ENCODE data around the gene EML2. TPM values are rescaled to one million over a fixed set of nuclear protein-coding genes. Genes with fewer than 3 reads are reported as not detected.

EML2 gene
- total RNA-seq, 1 donor: 13.9 TPM

GRCh38 chr19:45663800-45664199 is 24.6 kb upstream of the EML2 start:
- no peak overlapping the region for H3K4me3 ChIP-seq (ENCODE audit: low read length)
- H3K27me3 ChIP-seq (ENCODE audit: insufficient read depth, low read length): peaks cover 12% of the 10 kb centered on the region
- no peaks in the 10 kb centered on the region for H3K9me3 ChIP-seq (ENCODE audit: low read depth, low read length)
- H3K4me1 ChIP-seq (ENCODE audit: insufficient read depth, low read length): peaks cover 14% of the 10 kb centered on the region

- H3K4me1 ChIP-seq (ENCODE audit: insufficient read depth, low read length): no peaks in the 10 kb centered on the region
- no peaks in the 10 kb centered on the region for H3K9me3 ChIP-seq (ENCODE audit: low read depth, low read length)
- H3K4me3 ChIP-seq (ENCODE audit: low read length): no peak overlapping the region
These were observed 21.4 kb upstream of the EML2 start for GRCh38 chr19:45660636-45661035.

GRCh38 chr19:45659096-45659729 is 20.0 kb upstream of the EML2 start:
- H3K4me1 ChIP-seq (ENCODE audit: insufficient read depth, low read length): no peaks in the 10 kb centered on the region
- H3K4me3 ChIP-seq (ENCODE audit: low read length): no peak overlapping the region
- no peaks in the 10 kb centered on the region for H3K9me3 ChIP-seq (ENCODE audit: low read depth, low read length)
- H3K27me3 ChIP-seq (ENCODE audit: insufficient read depth, low read length): no peaks in the 10 kb centered on the region

More at GRCh38 chr19:45660636-45661035, 21.4 kb upstream of the EML2 start:
- no peaks in the 10 kb centered on the region for H3K27me3 ChIP-seq (ENCODE audit: insufficient read depth, low read length)

GRCh38 chr19:45657520-45658167 is 18.4 kb upstream of the EML2 start:
- H3K27me3 ChIP-seq (ENCODE audit: insufficient read depth, low read length): no peaks in the 10 kb centered on the region
- no peaks in the 10 kb centered on the region for H3K9me3 ChIP-seq (ENCODE audit: low read depth, low read length)
- H3K4me3 ChIP-seq (ENCODE audit: low read length): no peak overlapping the region
- H3K4me1 ChIP-seq (ENCODE audit: insufficient read depth, low read length): no peaks in the 10 kb centered on the region

GRCh38 chr19:45655073-45655472 is 15.9 kb upstream of the EML2 start:
- Histone ChIP-seq H3K9me3 (ENCODE audit: low read depth, low read length) (no peaks in the 10 kb centered on the region), H3K4me3 (ENCODE audit: low read length) (no peak overlapping the region), H3K4me1 (ENCODE audit: insufficient read depth, low read length) (no peaks in the 10 kb centered on the region), H3K27me3 (ENCODE audit: insufficient read depth, low read length) (no peaks in the 10 kb centered on the region)

GRCh38 chr19:45653634-45654033 is 14.4 kb upstream of the EML2 start:
- H3K4me1 ChIP-seq (ENCODE audit: insufficient read depth, low read length): no peaks in the 10 kb centered on the region
- no peaks in the 10 kb centered on the region for H3K9me3 ChIP-seq (ENCODE audit: low read depth, low read length)
- H3K27me3 ChIP-seq (ENCODE audit: insufficient read depth, low read length): no peaks in the 10 kb centered on the region
- no peak overlapping the region for H3K4me3 ChIP-seq (ENCODE audit: low read length)

- Histone ChIP-seq H3K4me3 (ENCODE audit: low read length) (no peak overlapping the region), H3K27me3 (ENCODE audit: insufficient read depth, low read length) (peaks cover 8% of the 10 kb centered on the region), H3K9me3 (ENCODE audit: low read depth, low read length) (no peaks in the 10 kb centered on the region), H3K4me1 (ENCODE audit: insufficient read depth, low read length) (peaks cover 7% of the 10 kb centered on the region)
These were observed 11.5 kb upstream of the EML2 start for GRCh38 chr19:45650722-45651121.

- H3K9me3 ChIP-seq (ENCODE audit: low read depth, low read length): no peaks in the 10 kb centered on the region
- no peak overlapping the region for H3K4me3 ChIP-seq (ENCODE audit: low read length)
- peaks cover 32% of the 10 kb centered on the region for H3K4me1 ChIP-seq (ENCODE audit: insufficient read depth, low read length)
- peaks cover 19% of the 10 kb centered on the region for H3K27me3 ChIP-seq (ENCODE audit: insufficient read depth, low read length)
These were observed 7.1 kb upstream of the EML2 start for GRCh38 chr19:45646345-45646698.

GRCh38 chr19:45645631-45646344 is 6.6 kb upstream of the EML2 start:
- peak overlapping the region; percentile 26 for H3K4me3 ChIP-seq (ENCODE audit: low read length)
- peaks cover 19% of the 10 kb centered on the region for H3K27me3 ChIP-seq (ENCODE audit: insufficient read depth, low read length)
- peaks cover 38% of the 10 kb centered on the region for H3K4me1 ChIP-seq (ENCODE audit: insufficient read depth, low read length)
- H3K9me3 ChIP-seq (ENCODE audit: low read depth, low read length): no peaks in the 10 kb centered on the region

- Histone ChIP-seq H3K4me3 (ENCODE audit: low read length) (peak overlapping the region; percentile 26), H3K4me1 (ENCODE audit: insufficient read depth, low read length) (peaks cover 44% of the 10 kb centered on the region), H3K27me3 (ENCODE audit: insufficient read depth, low read length) (peaks cover 19% of the 10 kb centered on the region), H3K9me3 (ENCODE audit: low read depth, low read length) (no peaks in the 10 kb centered on the region)
These were observed 6.0 kb upstream of the EML2 start for GRCh38 chr19:45645068-45645630.

- Histone ChIP-seq H3K9me3 (ENCODE audit: low read depth, low read length) (no peaks in the 10 kb centered on the region), H3K27me3 (ENCODE audit: insufficient read depth, low read length) (peaks cover 19% of the 10 kb centered on the region), H3K4me3 (ENCODE audit: low read length) (no peak overlapping the region), H3K4me1 (ENCODE audit: insufficient read depth, low read length) (peaks cover 53% of the 10 kb centered on the region)
These were observed 5.0 kb upstream of the EML2 start for GRCh38 chr19:45643927-45644771.

- Histone ChIP-seq H3K4me3 (ENCODE audit: low read length) (no peak overlapping the region), H3K4me1 (ENCODE audit: insufficient read depth, low read length) (peaks cover 59% of the 10 kb centered on the region), H3K9me3 (ENCODE audit: low read depth, low read length) (no peaks in the 10 kb centered on the region), H3K27me3 (ENCODE audit: insufficient read depth, low read length) (peaks cover 19% of the 10 kb centered on the region)
These were observed 4.1 kb upstream of the EML2 start for GRCh38 chr19:45643024-45643926.

- peaks cover 17% of the 10 kb centered on the region for H3K27me3 ChIP-seq (ENCODE audit: insufficient read depth, low read length)
- H3K4me1 ChIP-seq (ENCODE audit: insufficient read depth, low read length): peaks cover 63% of the 10 kb centered on the region
- H3K9me3 ChIP-seq (ENCODE audit: low read depth, low read length): no peaks in the 10 kb centered on the region
- peak overlapping the region; percentile 35 for H3K4me3 ChIP-seq (ENCODE audit: low read length)
These were observed 2.3 kb upstream of the EML2 start for GRCh38 chr19:45641274-45642105.

Measured in mononuclear cell (primary cell).